OCI-LY1 (cell line): ENCODE data around the gene GATA6.

Source experiments
- H2AFZ ChIP-seq: fragments of 200-600 bp; sonication (generic), shearing (Covaris generic); 2 replicates; pipeline ENCODE4 v1.6.0; 2014; ENCODE audit warnings: antibody characterized with exemption, mild to moderate bottlenecking, low read length
- H3F3A ChIP-seq: fragments of 200-600 bp; sonication (generic), shearing (Covaris generic); 2 replicates; pipeline ENCODE4 v1.6.0; 2014; ENCODE audit warnings: mild to moderate bottlenecking, antibody characterized with exemption, low read length, moderate library complexity; ENCODE audit not compliant: insufficient read depth
- H3K27ac ChIP-seq: fragments of 200-600 bp; sonication (generic); 2 replicates; pipeline ENCODE4 v1.5.1; 2014; ENCODE audit warnings: low read length, mixed run types, mild to moderate bottlenecking, low read depth; ENCODE audit not compliant: poor library complexity, severe bottlenecking
- H3K27me3 ChIP-seq: fragments of 200-600 bp; sonication (generic); 2 replicates; pipeline ENCODE4 v1.6.0; 2014; ENCODE audit warnings: antibody characterized with exemption, mild to moderate bottlenecking, low read length, moderate library complexity; ENCODE audit not compliant: insufficient read depth
- H3K36me3 ChIP-seq: fragments of 200-600 bp; sonication (generic); 2 replicates; pipeline ENCODE4 v1.6.1; 2014; ENCODE audit warnings: mild to moderate bottlenecking, antibody characterized with exemption, low read length, moderate library complexity, mixed read lengths; ENCODE audit not compliant: insufficient read depth
- H3K4me1 ChIP-seq: fragments of 200-600 bp; sonication (generic); 2 replicates; pipeline ENCODE4 v1.5.1; 2014; ENCODE audit warnings: mild to moderate bottlenecking, low read length, moderate library complexity; ENCODE audit not compliant: insufficient read depth, severe bottlenecking
- H3K4me2 ChIP-seq: fragments of 200-600 bp; sonication (generic), shearing (Covaris generic); 2 replicates; pipeline ENCODE4 v1.6.1; 2014; ENCODE audit warnings: low read length
- H3K4me3 ChIP-seq: fragments of 200-600 bp; sonication (generic); 2 replicates; pipeline ENCODE4 v1.5.1; 2014; ENCODE audit warnings: low read length, low read depth, mild to moderate bottlenecking, mixed read lengths; ENCODE audit not compliant: poor library complexity, severe bottlenecking
- H3K79me2 ChIP-seq: fragments of 200-600 bp; shearing (Covaris generic); 2 replicates; pipeline ENCODE4 v1.6.1; 2016; ENCODE audit warnings: mixed run types, low read length, mixed read lengths; ENCODE audit not compliant: insufficient read depth
- H3K9ac ChIP-seq: fragments of 200-600 bp; sonication (generic), shearing (Covaris generic); 2 replicates; pipeline ENCODE4 v1.6.1; 2014; ENCODE audit warnings: mild to moderate bottlenecking, low read length, mixed read lengths
- H3K9me2 ChIP-seq: fragments of 200-600 bp; sonication (generic), shearing (Covaris generic); 2 replicates; pipeline ENCODE4 v1.6.1; 2014; ENCODE audit warnings: low read depth, mild to moderate bottlenecking, low read length, mixed read lengths
- H3K9me3 ChIP-seq: fragments of 200-600 bp; shearing (Covaris generic); 2 replicates; pipeline ENCODE4 v1.6.1; 2014; ENCODE audit warnings: low read length, mixed read lengths
- H4K20me1 ChIP-seq: fragments of 200-600 bp; sonication (generic), shearing (Covaris generic); 2 replicates; pipeline ENCODE4 v1.6.0; 2016; ENCODE audit warnings: mild to moderate bottlenecking, low read length; ENCODE audit not compliant: insufficient read depth
- CTCF ChIP-seq: fragments of 200-600 bp; sonication (generic), shearing (Covaris generic); IDR thresholded peaks from 2 replicates; pipeline ENCODE4 v1.5.1; 2017; ENCODE audit warnings: mild to moderate bottlenecking, antibody characterized with exemption, low read length, moderate library complexity, mixed read lengths
- EZH2 ChIP-seq: fragments of 200-600 bp; sonication (generic), shearing (Covaris generic); IDR thresholded peaks from 2 replicates; pipeline ENCODE4 v1.8.0; 2017; ENCODE audit warnings: borderline replicate concordance, mixed run types, mild to moderate bottlenecking, antibody characterized with exemption, low read length, moderate library complexity, mixed read lengths

Gene GATA6

GRCh38 chr18:22198163-22198562 is 28.8 kb downstream of the GATA6 start:
- Histone ChIP-seq H3K9ac (no peak overlapping the region), H3K36me3 (no peaks in the 10 kb centered on the region), H3K79me2 (no peaks in the 10 kb centered on the region), H3K9me2 (no peaks in the 10 kb centered on the region), H4K20me1 (no peaks in the 10 kb centered on the region), H3K4me2 (no peak overlapping the region), H3K27ac (no peak overlapping the region), H3K4me3 (no peak overlapping the region), H3K4me1 (no peaks in the 10 kb centered on the region), H3K9me3 (no peaks in the 10 kb centered on the region), H2AFZ (no peak overlapping the region), H3K27me3 (no peaks in the 10 kb centered on the region), H3F3A (no peaks in the 10 kb centered on the region)
- TF ChIP-seq EZH2, result no peak
- TF ChIP-seq CTCF, result no peak

DNA sequence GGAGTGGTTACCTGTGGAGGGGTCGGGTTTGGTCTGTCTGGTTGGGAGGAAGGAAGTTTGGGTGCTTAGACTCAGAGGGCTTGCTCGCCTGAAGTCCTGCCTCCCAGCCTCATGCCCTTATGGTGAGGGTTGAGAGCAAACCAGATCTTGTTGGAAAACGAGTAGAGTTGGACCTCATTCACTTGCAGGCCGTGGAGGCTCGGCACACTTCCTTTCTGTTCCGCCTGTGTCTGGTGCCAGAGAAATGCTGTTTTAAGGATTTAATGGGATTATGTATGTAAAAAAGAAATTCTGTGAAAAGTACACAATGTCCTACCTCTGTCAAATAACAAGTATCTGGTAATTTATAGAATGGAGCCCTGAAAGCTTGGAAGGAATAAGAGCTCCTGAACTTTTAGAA is 29.6 kb downstream of the GATA6 start:
- Histone ChIP-seq H3K9me3 (no peaks in the 10 kb centered on the region), H3F3A (no peaks in the 10 kb centered on the region), H3K4me1 (no peaks in the 10 kb centered on the region), H3K9me2 (no peaks in the 10 kb centered on the region), H3K27ac (no peak overlapping the region), H4K20me1 (no peaks in the 10 kb centered on the region), H3K9ac (no peak overlapping the region), H3K27me3 (no peaks in the 10 kb centered on the region), H3K36me3 (no peaks in the 10 kb centered on the region), H3K4me2 (no peak overlapping the region), H3K4me3 (no peak overlapping the region), H3K79me2 (no peaks in the 10 kb centered on the region), H2AFZ (no peak overlapping the region)
- TF ChIP-seq CTCF, result no peak
- no peak for TF ChIP-seq EZH2

DNA sequence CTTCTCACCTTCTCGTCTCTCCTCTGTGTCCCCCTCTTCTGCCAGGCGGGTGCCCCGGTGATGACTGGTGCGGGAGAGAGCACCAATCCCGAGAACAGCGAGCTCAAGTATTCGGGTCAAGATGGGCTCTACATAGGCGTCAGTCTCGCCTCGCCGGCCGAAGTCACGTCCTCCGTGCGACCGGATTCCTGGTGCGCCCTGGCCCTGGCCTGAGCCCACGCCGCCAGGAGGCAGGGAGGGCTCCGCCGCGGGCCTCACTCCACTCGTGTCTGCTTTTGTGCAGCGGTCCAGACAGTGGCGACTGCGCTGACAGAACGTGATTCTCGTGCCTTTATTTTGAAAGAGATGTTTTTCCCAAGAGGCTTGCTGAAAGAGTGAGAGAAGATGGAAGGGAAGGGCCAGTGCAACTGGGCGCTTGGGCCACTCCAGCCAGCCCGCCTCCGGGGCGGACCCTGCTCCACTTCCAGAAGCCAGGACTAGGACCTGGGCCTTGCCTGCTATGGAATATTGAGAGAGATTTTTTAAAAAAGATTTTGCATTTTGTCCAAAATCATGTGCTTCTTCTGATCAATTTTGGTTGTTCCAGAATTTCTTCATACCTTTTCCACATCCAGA is 31.3 kb downstream of the GATA6 start:
- Histone ChIP-seq H3K27me3 (no peaks in the 10 kb centered on the region), H3K4me1 (no peaks in the 10 kb centered on the region), H3K36me3 (no peaks in the 10 kb centered on the region), H3K9me3 (no peaks in the 10 kb centered on the region), H3K4me2 (no peak overlapping the region), H3F3A (no peaks in the 10 kb centered on the region), H4K20me1 (no peaks in the 10 kb centered on the region), H3K9ac (no peak overlapping the region), H3K4me3 (no peak overlapping the region), H3K9me2 (no peaks in the 10 kb centered on the region), H3K79me2 (no peaks in the 10 kb centered on the region), H2AFZ (no peak overlapping the region), H3K27ac (no peak overlapping the region)
- no peak for TF ChIP-seq EZH2
- no peak for TF ChIP-seq CTCF
